SIG-M5 treated with dmso at 0.1 percent for 504 hours (cell line): ENCODE measurements around the gene ADAMTSL4.
A peak's percentile ranks its signal among the peaks of the same experiment; 100 is the strongest.

ENCODE experiments used
- DNase-seq: peaks from one replicate; lab custom pipeline; 2025; ENCODE audit not compliant: unreplicated experiment; lab: John Stamatoyannopoulos, UW

Gene ADAMTSL4

GRCh38 chr1:150532860-150533259 is 16.3 kb upstream of the ADAMTSL4 start:
- no peak for DNase-seq

GRCh38 chr1:150534002-150534401 is 15.2 kb upstream of the ADAMTSL4 start:
- DNase-seq: no peak

GRCh38 chr1:150535511-150536287 is 13.5 kb upstream of the ADAMTSL4 start:
- no peak for DNase-seq

- no peak for DNase-seq
These were observed 12.1 kb upstream of the ADAMTSL4 start for GRCh38 chr1:150536836-150537731.

- DNase-seq: no peak
These were observed 11.2 kb upstream of the ADAMTSL4 start for GRCh38 chr1:150537732-150538684.

GRCh38 chr1:150543500-150544143 is 5.6 kb upstream of the ADAMTSL4 start:
- DNase-seq: no peak

- no peak for DNase-seq
These were observed 5.0 kb upstream of the ADAMTSL4 start for GRCh38 chr1:150544204-150544603.

- DNase-seq: no peak
These were observed 3.6 kb upstream of the ADAMTSL4 start for GRCh38 chr1:150545486-150546032.

GRCh38 chr1:150546294-150546937 is 2.8 kb upstream of the ADAMTSL4 start:
- no peak for DNase-seq

- DNase-seq: no peak
These were observed 930 bp upstream of the ADAMTSL4 start for GRCh38 chr1:150548324-150548631.

GRCh38 chr1:150549496-150550221 is 451 bp downstream of the ADAMTSL4 start:
- DNase-seq: no peak

- DNase-seq: no peak
These were observed 1.2 kb downstream of the ADAMTSL4 start for GRCh38 chr1:150550222-150551050.

- peak; percentile 39 for DNase-seq
These were observed 2.0 kb downstream of the ADAMTSL4 start for GRCh38 chr1:150551051-150551783.

GRCh38 chr1:150551784-150552127 is 2.5 kb downstream of the ADAMTSL4 start:
- DNase-seq: no peak

GRCh38 chr1:150552128-150552910 is 3.1 kb downstream of the ADAMTSL4 start:
- peak; percentile 98 for DNase-seq

- DNase-seq: no peak
These were observed 3.7 kb downstream of the ADAMTSL4 start for GRCh38 chr1:150552911-150553289.
